DMS53 (cell line): ENCODE data around the gene POM121C.
"Not testable (repeated sequence)": the region's sequence is repeated elsewhere in the genome, so short reads cannot be mapped to it uniquely, and the experiment has no call there.

Source experiments
- DNase-seq: peaks from one replicate; lab custom pipeline; 2025; lab: John Stamatoyannopoulos, UW

Gene POM121C

GRCh38 chr7:75393194-75393593, 92.9 kb downstream of the POM121C start:
- not testable (repeated sequence) for DNase-seq

GRCh38 chr7:75374519-75375317, 111.4 kb downstream of the POM121C start:
- DNase-seq = not testable (repeated sequence)

GRCh38 chr7:75374144-75374518, 112.0 kb downstream of the POM121C start:
- not testable (repeated sequence) for DNase-seq

- not testable (repeated sequence) for DNase-seq
Observed at GRCh38 chr7:75367313-75367712, 118.8 kb downstream of the POM121C start.
